Stimulated activated CD4-positive, alpha-beta T cell treated with anti-CD3 and anti-CD28 coated beads, Interleukin-2, amount 100 ng/mL, for 48 hours (primary cell): ENCODE results near the gene MAPK9.

Experiments
- DNase-seq, 2 donors: peaks; one replicate each; pipeline ENCODE4 v3.0.0-alpha.2; 2020

Gene MAPK9

DNA sequence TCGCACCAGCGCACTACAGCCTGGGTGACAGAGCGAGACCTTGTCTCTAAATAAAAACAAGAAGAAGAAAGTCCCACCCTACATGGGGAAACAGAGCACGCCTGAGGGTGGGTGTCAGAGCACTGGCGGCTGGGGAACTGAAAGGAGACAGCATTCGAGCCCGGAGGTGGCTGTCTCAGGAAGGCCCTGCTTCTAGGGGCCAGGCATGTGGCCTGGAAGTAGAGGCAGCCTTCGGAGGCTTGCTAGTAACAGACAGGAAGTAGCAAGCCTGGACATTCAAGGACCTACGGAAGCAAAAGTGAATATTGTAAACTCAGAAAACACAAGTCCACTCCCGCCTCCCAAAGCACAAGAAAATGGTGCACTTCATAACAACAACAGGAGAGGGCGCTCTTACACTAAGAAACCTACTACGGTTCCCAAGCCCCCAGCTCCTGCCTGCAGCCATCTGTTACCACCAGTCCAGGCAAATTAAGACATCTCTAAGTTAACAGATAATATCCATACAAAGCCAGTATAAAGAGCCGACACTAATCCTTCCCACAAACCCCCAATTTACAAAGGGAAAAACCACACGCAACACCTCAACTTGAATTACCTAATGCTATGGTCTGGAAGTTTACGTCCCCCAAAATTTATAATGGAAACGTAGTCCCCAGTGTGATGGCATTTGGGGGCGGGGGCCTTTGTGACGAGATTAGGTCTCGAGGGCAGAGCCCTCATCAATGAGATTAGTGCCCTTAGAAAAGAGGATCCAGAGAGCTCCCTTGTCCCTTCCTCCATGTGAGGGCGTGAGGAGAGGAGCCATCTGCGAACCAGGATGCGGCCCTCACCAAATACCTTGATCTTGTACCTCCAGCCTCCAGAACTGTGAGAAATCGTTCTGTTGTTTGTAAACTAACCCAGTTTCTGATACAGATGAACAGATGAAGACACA is 90.6 kb downstream of the MAPK9 start:
- peak in 1 of 2 donors; percentile 18 for DNase-seq

DNA sequence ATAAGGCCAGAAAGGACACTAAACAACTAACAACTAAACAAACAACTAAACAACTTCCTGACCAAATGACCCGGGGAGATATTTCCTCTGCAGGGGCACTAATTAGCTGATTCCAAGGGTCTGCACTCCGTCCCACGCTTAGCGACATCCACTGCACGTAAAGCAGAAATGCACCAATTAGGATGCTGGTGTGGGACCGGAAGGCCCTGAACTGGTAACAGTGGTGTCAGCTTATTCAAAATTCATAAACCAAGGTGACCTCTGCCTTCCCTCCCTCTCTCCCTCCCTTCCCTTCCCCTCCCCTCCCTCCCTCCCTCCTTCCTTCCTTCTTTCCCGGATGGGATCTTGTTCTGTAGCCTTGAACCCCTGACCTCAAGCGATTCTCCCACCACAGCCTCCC is 92.5 kb downstream of the MAPK9 start:
- DNase-seq, result no peak

- DNase-seq, result no peak
Measured at GRCh38 chr5:180198208-180198607, 93.7 kb downstream of the MAPK9 start.

DNA sequence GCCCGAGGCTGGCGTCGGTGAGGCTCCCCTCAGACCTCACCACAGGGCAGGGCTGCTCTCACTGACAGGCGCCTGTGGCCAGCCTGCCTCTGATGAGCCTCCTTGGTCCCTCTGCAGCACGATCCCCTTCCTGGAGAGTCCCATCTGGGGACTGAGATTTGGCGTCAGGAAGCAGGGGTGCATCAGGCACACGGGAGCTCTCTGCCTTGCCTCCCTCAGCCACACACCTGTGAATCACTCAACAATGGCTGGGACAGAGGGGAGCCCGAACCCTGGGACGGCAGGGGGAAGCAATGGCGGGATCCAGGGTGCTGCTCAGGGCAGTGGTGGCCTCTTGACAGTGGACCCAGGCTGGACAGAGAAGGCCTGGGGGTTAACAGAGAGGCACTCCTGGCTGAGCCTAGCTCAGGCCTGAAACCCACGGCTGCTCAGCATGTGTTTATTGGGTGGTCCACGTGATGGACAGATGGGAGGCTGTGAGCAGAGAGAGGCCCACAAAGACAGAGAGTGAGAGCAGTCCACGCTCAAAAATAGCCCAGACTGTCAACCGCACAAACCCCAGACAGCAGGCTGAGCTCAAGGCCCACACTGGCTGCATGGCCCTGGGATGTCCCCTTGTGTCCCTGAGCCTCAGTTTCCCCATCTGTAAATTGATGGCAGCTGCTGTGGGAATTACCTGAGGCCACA is 94.7 kb downstream of the MAPK9 start:
- DNase-seq, result no peak

GRCh38 chr5:180194410-180195345 is 97.2 kb downstream of the MAPK9 start:
- DNase-seq, result no peak

- no peak for DNase-seq
Measured at GRCh38 chr5:180193749-180194375, 98.0 kb downstream of the MAPK9 start.

DNA sequence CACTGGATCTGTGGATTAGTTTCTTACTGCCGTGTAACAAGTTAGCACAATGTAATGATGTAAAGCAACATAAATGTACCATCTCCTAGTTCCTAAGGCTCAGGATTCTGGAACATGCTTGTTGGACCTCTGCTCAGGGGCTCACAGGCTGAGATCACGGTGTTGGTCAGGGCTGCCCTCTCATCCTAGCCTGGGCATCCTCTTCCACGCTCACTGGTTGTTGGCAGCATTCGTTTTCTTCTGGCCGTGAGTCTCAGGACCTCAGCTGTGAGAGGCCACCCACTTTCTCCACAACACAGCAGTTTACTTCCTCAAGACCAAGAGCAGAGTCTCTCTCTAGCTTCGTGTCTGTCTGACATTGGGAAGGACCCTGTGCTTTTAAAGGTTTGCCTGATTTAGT is 100.2 kb downstream of the MAPK9 start:
- no peak for DNase-seq

DNA sequence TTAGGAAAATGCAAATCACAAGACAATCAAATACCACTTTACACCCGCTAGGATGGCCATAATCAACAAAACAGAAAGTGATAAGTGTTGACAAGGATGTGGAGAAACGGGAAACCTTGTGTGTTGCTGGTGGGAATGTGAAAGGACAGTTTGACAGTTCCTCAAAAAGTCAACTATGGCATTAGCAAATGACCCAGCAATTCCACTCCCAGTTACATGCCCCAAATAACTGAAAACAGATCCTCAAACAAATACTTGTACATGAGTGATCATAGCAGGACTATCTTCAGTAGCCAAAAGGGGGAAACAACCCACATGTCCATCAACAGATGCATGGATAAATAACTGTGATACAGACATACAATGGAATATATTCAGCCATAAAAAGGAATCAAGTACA is 104.1 kb downstream of the MAPK9 start:
- DNase-seq, result no peak
